ENCODE measurements around the gene ATP2B2.

The ATP2B2 gene

DNA sequence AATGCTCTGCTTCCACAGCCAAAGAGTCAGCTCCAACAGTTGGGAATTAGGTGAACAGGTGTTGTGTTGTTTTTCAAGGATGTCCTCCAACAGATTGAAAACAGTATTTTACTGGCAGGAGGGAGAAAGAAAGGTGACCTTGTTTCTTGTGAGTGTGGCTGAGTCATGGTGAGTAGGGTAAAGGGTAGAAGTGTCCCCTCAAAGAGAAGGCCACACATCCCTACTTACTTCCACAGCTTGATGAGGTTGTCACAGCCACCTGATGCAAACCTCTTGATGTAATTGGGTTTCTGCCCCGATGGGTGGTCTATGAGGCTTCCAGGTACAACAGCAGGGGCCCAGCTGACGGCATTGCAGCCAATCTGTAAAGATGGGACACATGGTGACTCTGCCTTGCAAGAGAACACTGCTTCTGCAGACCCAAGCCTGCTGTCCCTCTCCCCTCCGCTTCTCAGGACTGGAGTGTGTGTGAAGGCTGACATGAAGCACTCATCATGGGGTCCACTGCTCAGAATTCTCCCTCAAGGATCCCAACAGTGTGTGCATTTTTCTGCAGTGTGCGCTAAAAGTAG is 200.0 kb downstream of the ATP2B2 start:
- H2AFZ ChIP-seq (ENCODE audit: insufficient read depth, low read length, poor library complexity): no peak overlapping the region
- H3K36me3 ChIP-seq (ENCODE audit: control insufficient read depth in 1 of 2, insufficient read depth in 2 of 2, low read length in 2 of 2): peaks cover 58 to 75% of the 10 kb centered on the region in 2 experiments
- H3K9me3 ChIP-seq (ENCODE audit: insufficient read depth, low read depth, low read length): peaks cover 5% of the 10 kb centered on the region
- no peak overlapping the region for H3K27ac ChIP-seq (ENCODE audit: low read depth, low read length)
- no peak overlapping the region for H2BK5ac ChIP-seq (ENCODE audit: low read depth, low read length, poor library complexity)
- no peak overlapping the region for H3K14ac ChIP-seq (ENCODE audit: low read length)
- H3K4ac ChIP-seq (ENCODE audit: low read depth, low read length): no peak overlapping the region
- H3K4me3 ChIP-seq (ENCODE audit: low read depth, low read length): no peak overlapping the region
- H2AK5ac ChIP-seq (ENCODE audit: low read length): no peak overlapping the region
- no peak overlapping the region for H3K18ac ChIP-seq (ENCODE audit: low read length)
- no peaks in the 10 kb centered on the region for H3K79me1 ChIP-seq (ENCODE audit: low read length)
- H3K4me1 ChIP-seq (ENCODE audit: control insufficient read depth in 1 of 2, insufficient read depth in 2 of 2, low read length in 2 of 2): no peaks in the 10 kb centered on the region
- H4K8ac ChIP-seq (ENCODE audit: low read depth, low read length): no peak overlapping the region
- H3K23ac ChIP-seq (ENCODE audit: low read length): no peak overlapping the region
- H4K12ac ChIP-seq (ENCODE audit: low read depth, low read length): no peak overlapping the region
- no peak for DNase-seq
- no peak overlapping the region for H2BK120ac ChIP-seq (ENCODE audit: insufficient read depth, low read length, poor library complexity)
- no peak overlapping the region for H2BK12ac ChIP-seq (ENCODE audit: low read length)
- no CpG with 5 or more reads among the region's 4 CpGs for WGBS (ENCODE audit: extremely low coverage, insufficient coverage, insufficient read length)
- no peak overlapping the region for H3K4me2 ChIP-seq (ENCODE audit: low read length)
- H3K9ac ChIP-seq (ENCODE audit: low read length): no peak overlapping the region
- no peaks in the 10 kb centered on the region for H3K79me2 ChIP-seq (ENCODE audit: control insufficient read depth, insufficient read depth, low read length, poor library complexity)
- H3K27me3 ChIP-seq (ENCODE audit: insufficient read depth, low read length): no peaks in the 10 kb centered on the region
- H4K91ac ChIP-seq (ENCODE audit: low read depth, low read length): no peak overlapping the region

DNA sequence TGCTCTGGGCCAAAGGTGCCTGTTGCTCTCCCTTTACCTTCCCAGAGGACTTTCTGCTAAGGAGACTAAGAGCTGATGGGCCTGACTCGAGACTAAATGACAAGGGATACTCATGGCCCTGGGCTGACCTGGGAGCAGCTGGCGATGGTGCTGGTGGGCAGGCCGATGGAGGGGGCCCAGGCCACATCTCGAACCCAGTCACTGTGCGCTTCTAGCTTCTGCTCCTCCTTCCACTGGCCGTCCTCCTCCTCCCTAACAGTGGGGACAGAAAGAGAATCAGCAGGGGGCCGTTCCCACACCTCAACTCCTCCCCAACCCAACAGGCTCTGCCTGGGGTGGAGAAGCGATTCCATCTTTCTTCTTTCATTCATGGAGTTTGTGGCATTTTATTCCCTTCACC is 200.5 kb downstream of the ATP2B2 start:
- H3K27ac ChIP-seq (ENCODE audit: low read depth, low read length): no peak overlapping the region
- H2AFZ ChIP-seq (ENCODE audit: insufficient read depth, low read length, poor library complexity): no peak overlapping the region

DNA sequence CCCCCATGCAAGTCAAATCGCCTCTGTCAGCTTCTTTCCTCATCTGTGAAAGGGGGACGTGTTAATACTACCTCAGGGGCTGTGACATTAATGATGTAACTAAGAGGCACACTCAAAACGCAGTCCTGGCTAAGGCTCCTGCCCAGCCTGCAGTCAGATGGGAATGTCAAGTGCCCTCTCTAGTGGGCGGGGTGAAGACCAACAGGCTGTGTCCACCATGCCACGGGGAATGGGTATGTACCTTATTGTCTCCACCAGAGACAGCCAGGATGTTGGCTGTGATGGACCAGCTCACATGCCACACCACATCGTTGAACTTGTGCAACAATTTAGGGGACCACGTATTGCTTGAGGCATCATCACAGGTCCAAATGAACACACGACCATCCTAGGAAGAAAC is 201.6 kb downstream of the ATP2B2 start:
- Histone ChIP-seq H2AFZ (ENCODE audit: insufficient read depth, low read length, poor library complexity) (no peak overlapping the region), H4K12ac (ENCODE audit: low read depth, low read length) (no peak overlapping the region), H3K14ac (ENCODE audit: low read length) (no peak overlapping the region), H2AK5ac (ENCODE audit: low read length) (no peak overlapping the region), H3K4me3 (ENCODE audit: low read depth, low read length) (no peak overlapping the region), H4K91ac (ENCODE audit: low read depth, low read length) (no peak overlapping the region), H3K4me1 (ENCODE audit: control insufficient read depth in 1 of 2, insufficient read depth in 2 of 2, low read length in 2 of 2) (no peaks in the 10 kb centered on the region), H3K4me2 (ENCODE audit: low read length) (no peak overlapping the region), H3K79me2 (ENCODE audit: control insufficient read depth, insufficient read depth, low read length, poor library complexity) (no peaks in the 10 kb centered on the region), H3K23ac (ENCODE audit: low read length) (no peak overlapping the region), H3K9me3 (ENCODE audit: insufficient read depth, low read depth, low read length) (peaks cover 5% of the 10 kb centered on the region), H3K27me3 (ENCODE audit: insufficient read depth, low read length) (no peaks in the 10 kb centered on the region), H4K8ac (ENCODE audit: low read depth, low read length) (no peak overlapping the region), H3K9ac (ENCODE audit: low read length) (no peak overlapping the region), H3K18ac (ENCODE audit: low read length) (no peak overlapping the region), H3K4ac (ENCODE audit: low read depth, low read length) (no peak overlapping the region), H2BK120ac (ENCODE audit: insufficient read depth, low read length, poor library complexity) (no peak overlapping the region), H3K27ac (ENCODE audit: low read depth, low read length) (no peak overlapping the region), H2BK5ac (ENCODE audit: low read depth, low read length, poor library complexity) (no peak overlapping the region), H3K36me3 (ENCODE audit: control insufficient read depth in 1 of 2, insufficient read depth in 2 of 2, low read length in 2 of 2) (peaks cover 62 to 77% of the 10 kb centered on the region in 2 experiments), H2BK12ac (ENCODE audit: low read length) (no peak overlapping the region), H3K79me1 (ENCODE audit: low read length) (no peaks in the 10 kb centered on the region)
- DNase-seq: no peak
- whole genome bisulfite sequencing (ENCODE audit: extremely low coverage, insufficient coverage, insufficient read length): no CpG with 5 or more reads among the region's 8 CpGs

More for the DNA sequence above, 200.5 kb downstream of the ATP2B2 start:
- H4K12ac ChIP-seq (ENCODE audit: low read depth, low read length): no peak overlapping the region
- H4K91ac ChIP-seq (ENCODE audit: low read depth, low read length): no peak overlapping the region
- H4K8ac ChIP-seq (ENCODE audit: low read depth, low read length): no peak overlapping the region
- H3K14ac ChIP-seq (ENCODE audit: low read length): no peak overlapping the region
- H3K9me3 ChIP-seq (ENCODE audit: insufficient read depth, low read depth, low read length): peaks cover 5% of the 10 kb centered on the region
- DNase-seq: no peak
- no peak overlapping the region for H3K4ac ChIP-seq (ENCODE audit: low read depth, low read length)
- no peak overlapping the region for H2AK5ac ChIP-seq (ENCODE audit: low read length)
- no peak overlapping the region for H3K4me2 ChIP-seq (ENCODE audit: low read length)
- no peaks in the 10 kb centered on the region for H3K27me3 ChIP-seq (ENCODE audit: insufficient read depth, low read length)
- no peaks in the 10 kb centered on the region for H3K79me1 ChIP-seq (ENCODE audit: low read length)
- no CpG with 5 or more reads among the region's 8 CpGs for WGBS (ENCODE audit: extremely low coverage, insufficient coverage, insufficient read length)
- H2BK5ac ChIP-seq (ENCODE audit: low read depth, low read length, poor library complexity): no peak overlapping the region
- peaks cover 61 to 76% of the 10 kb centered on the region in 2 experiments for H3K36me3 ChIP-seq (ENCODE audit: control insufficient read depth in 1 of 2, insufficient read depth in 2 of 2, low read length in 2 of 2)
- no peaks in the 10 kb centered on the region for H3K4me1 ChIP-seq (ENCODE audit: control insufficient read depth in 1 of 2, insufficient read depth in 2 of 2, low read length in 2 of 2)
- no peak overlapping the region for H2BK120ac ChIP-seq (ENCODE audit: insufficient read depth, low read length, poor library complexity)
- H3K9ac ChIP-seq (ENCODE audit: low read length): no peak overlapping the region
- H3K18ac ChIP-seq (ENCODE audit: low read length): no peak overlapping the region
- H3K23ac ChIP-seq (ENCODE audit: low read length): no peak overlapping the region
- no peak overlapping the region for H2BK12ac ChIP-seq (ENCODE audit: low read length)
- H3K4me3 ChIP-seq (ENCODE audit: low read depth, low read length): no peak overlapping the region
- no peaks in the 10 kb centered on the region for H3K79me2 ChIP-seq (ENCODE audit: control insufficient read depth, insufficient read depth, low read length, poor library complexity)

DNA sequence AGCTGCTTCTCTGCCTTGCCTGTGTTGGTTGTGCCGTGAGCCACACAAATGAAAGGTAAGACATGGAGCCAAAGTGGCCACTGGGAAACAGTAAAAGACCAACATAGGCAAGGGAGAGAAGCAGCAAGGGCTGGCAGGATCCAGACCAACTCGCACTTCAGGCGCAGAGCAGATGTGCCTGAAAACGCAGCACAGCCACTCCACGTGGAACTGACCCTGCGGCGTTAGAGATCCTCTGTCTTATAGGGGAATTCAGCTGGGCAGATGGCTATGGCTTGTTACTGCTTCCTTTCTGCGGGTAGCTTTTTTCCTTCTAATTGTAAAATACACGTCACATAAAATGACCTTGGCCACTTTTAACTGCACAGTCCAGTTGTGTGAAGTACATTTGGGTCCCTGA is 202.3 kb downstream of the ATP2B2 start:
- H3K4me2 ChIP-seq (ENCODE audit: low read length): no peak overlapping the region
- H3K9ac ChIP-seq (ENCODE audit: low read length): no peak overlapping the region

More for the DNA sequence above, 202.3 kb downstream of the ATP2B2 start:
- Histone ChIP-seq H3K36me3 (ENCODE audit: control insufficient read depth in 1 of 2, insufficient read depth in 2 of 2, low read length in 2 of 2) (peaks cover 62 to 76% of the 10 kb centered on the region in 2 experiments), H3K27me3 (ENCODE audit: insufficient read depth, low read length) (no peaks in the 10 kb centered on the region), H4K91ac (ENCODE audit: low read depth, low read length) (no peak overlapping the region), H3K79me1 (ENCODE audit: low read length) (no peaks in the 10 kb centered on the region), H3K4me1 (ENCODE audit: control insufficient read depth in 1 of 2, insufficient read depth in 2 of 2, low read length in 2 of 2) (no peaks in the 10 kb centered on the region), H3K18ac (ENCODE audit: low read length) (no peak overlapping the region), H2BK12ac (ENCODE audit: low read length) (no peak overlapping the region), H3K27ac (ENCODE audit: low read depth, low read length) (no peak overlapping the region), H4K12ac (ENCODE audit: low read depth, low read length) (no peak overlapping the region), H2AFZ (ENCODE audit: insufficient read depth, low read length, poor library complexity) (no peak overlapping the region), H3K4ac (ENCODE audit: low read depth, low read length) (no peak overlapping the region), H3K14ac (ENCODE audit: low read length) (no peak overlapping the region), H3K23ac (ENCODE audit: low read length) (no peak overlapping the region), H3K4me3 (ENCODE audit: low read depth, low read length) (no peak overlapping the region), H2BK5ac (ENCODE audit: low read depth, low read length, poor library complexity) (no peak overlapping the region), H3K79me2 (ENCODE audit: control insufficient read depth, insufficient read depth, low read length, poor library complexity) (no peaks in the 10 kb centered on the region), H2AK5ac (ENCODE audit: low read length) (no peak overlapping the region), H3K9me3 (ENCODE audit: insufficient read depth, low read depth, low read length) (peaks cover 5% of the 10 kb centered on the region), H4K8ac (ENCODE audit: low read depth, low read length) (no peak overlapping the region), H2BK120ac (ENCODE audit: insufficient read depth, low read length, poor library complexity) (no peak overlapping the region)
- no CpG with 5 or more reads among the region's 9 CpGs for WGBS (ENCODE audit: extremely low coverage, insufficient coverage, insufficient read length)
- DNase-seq: no peak
